Caco-2 (cell line): ENCODE data around the gene ARMC6. TPM values are rescaled to one million over a fixed set of nuclear protein-coding genes. Genes with fewer than 3 reads are reported as not detected.

ENCODE experiments used
- BruUV-seq: library from RNA; stranded (reverse); fragments of 400-500 nt; replicated peaks from 2 replicates; lab custom pipeline; 2021; lab: Mats Ljungman, UMichigan
- CTCF ChIA-PET: fragments of 300-600 bp; sonication (Branson Sonifier 250); formaldehyde crosslinking; loops from one replicate; lab custom pipeline; 2022; ENCODE audit warnings: antibody characterized with exemption; lab: Charles Lee
- POLR2A ChIA-PET: fragments of 300-600 bp; sonication (Branson Sonifier 250); formaldehyde crosslinking; loops from one replicate; lab custom pipeline; 2022; ENCODE audit warnings: antibody characterized with exemption; lab: Charles Lee
- DNase-seq, 2 experiments: peaks; one replicate each; pipeline versions ENCODE4 v3.0.0 to v3.0.0-alpha.2; 2020 to 2022
- H3K27me3 ChIP-seq: replicated peaks from 2 replicates; pipeline ENCODE4 v1.6.0; 2011; ENCODE audit warnings: low read length; ENCODE audit not compliant: control insufficient read depth, insufficient read depth
- H3K36me3 ChIP-seq: 2 replicates; pipeline ENCODE4 v1.5.1; 2011; ENCODE audit warnings: low read length; ENCODE audit not compliant: control insufficient read depth, insufficient read depth
- H3K4me1 ChIP-seq: fragments of 250-450 bp; sonication (Bioruptor Pico); 2 replicates; pipeline ENCODE4 v1.5.1; 2020; ENCODE audit warnings: mild to moderate bottlenecking
- H3K4me3 ChIP-seq: 2 replicates; pipeline ENCODE4 v1.5.1; 2011; ENCODE audit warnings: low read depth, mild to moderate bottlenecking, control low read depth, low read length
- H3K9me3 ChIP-seq: fragments of 250-450 bp; sonication (Bioruptor Pico); 2 replicates; pipeline ENCODE4 v1.5.1; 2020; ENCODE audit warnings: mild to moderate bottlenecking, moderate library complexity
- H3K27ac Mint-ChIP-seq: one replicate; pipeline ENCODE4 v1.8.0; 2022; ENCODE audit warnings: mixed read lengths; ENCODE audit not compliant: unreplicated experiment
- H3K27me3 Mint-ChIP-seq: one replicate; pipeline ENCODE4 v1.8.0; 2022; ENCODE audit warnings: mixed read lengths; ENCODE audit not compliant: insufficient read depth, unreplicated experiment
- H3K36me3 Mint-ChIP-seq: one replicate; pipeline ENCODE4 v1.8.0; 2022; ENCODE audit warnings: mild to moderate bottlenecking, mixed read lengths; ENCODE audit not compliant: insufficient read depth, unreplicated experiment
- H3K4me1 Mint-ChIP-seq: one replicate; pipeline ENCODE4 v1.8.0; 2022; ENCODE audit warnings: low read depth, mixed read lengths; ENCODE audit not compliant: unreplicated experiment
- H3K4me3 Mint-ChIP-seq: one replicate; pipeline ENCODE4 v1.8.0; 2022; ENCODE audit warnings: mild to moderate bottlenecking, moderate library complexity, mixed read lengths; ENCODE audit not compliant: unreplicated experiment
- H3K9me3 Mint-ChIP-seq: one replicate; pipeline ENCODE4 v1.8.0; 2022; ENCODE audit warnings: mixed read lengths; ENCODE audit not compliant: unreplicated experiment
- CTCF ChIP-seq, 2 experiments: fragments of 200-600 bp in 1 of 2; IDR thresholded peaks; 1 replicate in 1 of 2; 2 replicates in 1 of 2; pipeline versions ENCODE4 v1.5.1 to v1.8.0; 2011 to 2022; ENCODE audit warnings: antibody characterized with exemption in 1 of 2, control low read depth in 1 of 2, inconsistent platforms in 1 of 2, low read depth in 1 of 2, low read length in 1 of 2, mild to moderate bottlenecking in 1 of 2, moderate library complexity in 1 of 2; ENCODE audit not compliant: insufficient read depth in 1 of 2, severe bottlenecking in 1 of 2, unreplicated experiment in 1 of 2
- intact Hi-C: fragments of 100-400 bp; cut with micrococcal nuclease; formaldehyde crosslinking; loops from one replicate; pipeline ENCODE4 v1.10.0; 2022; ENCODE audit not compliant: unreplicated experiment
- total RNA-seq: library from RNA; stranded (reverse); gene quantifications from 2 replicates; pipeline ENCODE4 v1.2.3, GENCODE V29; 2022

ARMC6 gene
- total RNA-seq, 1 experiment from 2014 or later, result 40.1 TPM

- intact Hi-C loops, result loop anchor here (1.0 to 2.0 kb wide), 3 partner anchors 35 to 76 kb away; partner anchors contain the start of gene TMEM161A
- peaks cover 35% of the 10 kb centered on the region for H3K36me3 Mint-ChIP-seq
- Histone ChIP-seq H3K4me3 (peak overlapping the region; percentile 40), H3K9me3 (no peaks in the 10 kb centered on the region), H3K27me3 (no peaks in the 10 kb centered on the region), H3K4me1 (peaks cover 11% of the 10 kb centered on the region), H3K36me3 (peaks cover 3% of the 10 kb centered on the region; the same call in 1 of the 2 replicates)
- ChIA-PET CTCF (interaction anchor here (0.5 to 1.3 kb wide), 2 partner anchors 22 to 44 kb away, joined by 3 read pairs; no protein-coding TSS in a partner anchor), POLR2A (no interaction called here)
- TSS peak; percentile 86 for BruUV-seq
- H3K9me3 Mint-ChIP-seq, result no peaks in the 10 kb centered on the region
- no peak for TF ChIP-seq CTCF (IDR thresholded peaks at IDR 0.05; ENCODE audit: insufficient read depth in 1 of 2, low read depth in 1 of 2, low read length in 1 of 2, severe bottlenecking in 1 of 2, unreplicated experiment in 1 of 2)
- H3K4me1 Mint-ChIP-seq, result no peaks in the 10 kb centered on the region
- H3K4me3 Mint-ChIP-seq, result peak overlapping the region; percentile 83
- no peaks in the 10 kb centered on the region for H3K27me3 Mint-ChIP-seq
- H3K27ac Mint-ChIP-seq, result peak overlapping the region; percentile 66
- DNase-seq, result peak in 1 of 2 experiments; percentile 19
Observed at GRCh38 chr19:19062454-19063182, 29.2 kb downstream of the ARMC6 start.

- Mint-ChIP-seq H3K4me1 (no peaks in the 10 kb centered on the region), H3K36me3 (peaks cover 29% of the 10 kb centered on the region), H3K27me3 (no peaks in the 10 kb centered on the region), H3K27ac (peak within 1 kb of the TSS; percentile 66), H3K4me3 (peak within 1 kb of the TSS; percentile 83), H3K9me3 (no peaks in the 10 kb centered on the region)
- H3K36me3 ChIP-seq, result 0 out of 2 replicates have a peak, but pooled peaks cover 2% of the 10 kb centered on the region
- POLR2A ChIA-PET, result no interaction called here
- BruUV-seq, result no TSS peak
- H3K4me1 ChIP-seq, result peaks cover 11% of the 10 kb centered on the region
- H3K9me3 ChIP-seq, result no peaks in the 10 kb centered on the region
- TF ChIP-seq CTCF (IDR thresholded peaks at IDR 0.05; ENCODE audit: insufficient read depth in 1 of 2, low read depth in 1 of 2, low read length in 1 of 2, severe bottlenecking in 1 of 2, unreplicated experiment in 1 of 2), result no peak
- H3K4me3 ChIP-seq, result peak within 1 kb of the TSS; percentile 64
- H3K27me3 ChIP-seq, result no peaks in the 10 kb centered on the region
- intact Hi-C loops, result loop anchor here (1.0 to 2.0 kb wide), 3 partner anchors 34 to 75 kb away; partner anchors contain the start of gene TMEM161A
- peak; percentile 99 for DNase-seq
- CTCF ChIA-PET, result interaction anchor here (0.5 to 1.3 kb wide), 3 partner anchors 12 to 43 kb away, joined by 3 read pairs; no protein-coding TSS in a partner anchor
Observed at GRCh38 chr19:19063183-19064097, 30.0 kb downstream of the ARMC6 start, which contains the start of gene SLC25A42. SLC25A42 (plus strand) TSS chr19:19063994; CDS start chr19:19096125, 32,131 bp downstream.
